ENCODE results near the gene CTSK.

DNA sequence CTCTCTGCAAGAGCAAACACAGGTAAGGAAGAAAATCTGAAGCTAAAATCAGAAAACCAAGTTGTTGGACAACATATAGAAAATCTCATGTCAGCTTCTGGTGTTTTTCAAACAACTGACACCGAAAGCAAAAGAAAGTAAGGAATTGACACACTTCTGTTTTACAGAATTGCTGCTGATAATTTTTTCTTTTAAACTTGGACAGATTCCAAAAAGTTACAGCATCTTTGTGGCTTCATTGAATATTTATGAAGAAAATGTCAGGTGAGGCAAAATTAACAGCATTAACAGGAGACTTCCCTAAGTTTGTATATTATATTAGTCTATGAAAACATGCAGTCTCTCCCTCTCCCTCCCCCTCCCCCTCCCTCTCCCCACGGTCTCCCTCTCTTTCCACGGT is 27.6 kb downstream of the CTSK start:
- TF ChIP-seq, protein P1, sequence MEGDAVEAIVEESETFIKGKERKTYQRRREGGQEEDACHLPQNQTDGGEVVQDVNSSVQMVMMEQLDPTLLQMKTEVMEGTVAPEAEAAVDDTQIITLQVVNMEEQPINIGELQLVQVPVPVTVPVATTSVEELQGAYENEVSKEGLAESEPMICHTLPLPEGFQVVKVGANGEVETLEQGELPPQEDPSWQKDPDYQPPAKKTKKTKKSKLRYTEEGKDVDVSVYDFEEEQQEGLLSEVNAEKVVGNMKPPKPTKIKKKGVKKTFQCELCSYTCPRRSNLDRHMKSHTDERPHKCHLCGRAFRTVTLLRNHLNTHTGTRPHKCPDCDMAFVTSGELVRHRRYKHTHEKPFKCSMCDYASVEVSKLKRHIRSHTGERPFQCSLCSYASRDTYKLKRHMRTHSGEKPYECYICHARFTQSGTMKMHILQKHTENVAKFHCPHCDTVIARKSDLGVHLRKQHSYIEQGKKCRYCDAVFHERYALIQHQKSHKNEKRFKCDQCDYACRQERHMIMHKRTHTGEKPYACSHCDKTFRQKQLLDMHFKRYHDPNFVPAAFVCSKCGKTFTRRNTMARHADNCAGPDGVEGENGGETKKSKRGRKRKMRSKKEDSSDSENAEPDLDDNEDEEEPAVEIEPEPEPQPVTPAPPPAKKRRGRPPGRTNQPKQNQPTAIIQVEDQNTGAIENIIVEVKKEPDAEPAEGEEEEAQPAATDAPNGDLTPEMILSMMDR (IDR thresholded peaks at IDR 0.05; ENCODE audit: low read depth, low read length), result no peak
- TF ChIP-seq EZH2phosphoT487 (IDR thresholded peaks at IDR 0.05; ENCODE audit: low read depth), result no peak
